Measurements from ENCODE around the gene GAL3ST3.
A peak's percentile ranks its signal among the peaks of the same experiment; 100 is the strongest.

The GAL3ST3 gene

DNA sequence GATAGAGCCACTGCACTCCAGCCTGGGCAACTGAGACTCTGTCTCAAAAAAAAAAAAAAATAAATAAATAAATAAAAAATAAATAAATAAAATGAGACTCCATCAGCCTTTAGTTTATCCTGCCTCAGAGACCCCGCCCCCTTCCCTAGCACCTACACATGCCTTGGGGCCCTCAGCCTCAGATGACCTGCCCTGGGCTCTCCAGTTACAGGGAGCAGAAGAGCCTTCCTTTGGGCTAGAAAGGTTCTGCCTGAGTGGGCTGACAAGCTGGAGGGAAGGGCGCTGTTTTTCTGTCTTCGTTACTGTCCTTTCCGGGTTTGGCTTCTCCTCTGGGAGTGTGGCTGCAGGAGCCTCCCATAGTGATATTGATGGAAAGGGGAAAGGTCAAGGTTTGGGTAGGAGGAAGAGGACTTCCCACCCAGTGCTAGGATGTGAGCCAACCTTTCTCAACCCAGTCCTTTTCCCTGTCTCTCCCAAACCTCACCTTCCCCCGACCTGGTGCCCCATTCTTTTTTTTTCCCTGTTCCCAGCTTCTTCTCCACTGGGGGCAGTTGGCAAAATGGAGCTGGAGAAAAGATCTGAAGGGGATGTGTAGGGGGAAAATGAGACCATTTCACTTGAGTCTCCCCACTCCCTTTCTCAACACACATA is 1.7 kb upstream of the GAL3ST3 start:
- no peak for TF ChIP-seq ZFX (IDR thresholded peaks at IDR 0.05)
- TF ChIP-seq CTCF (conservative IDR thresholded peaks at IDR 0.05): no peak
- H3K27ac ChIP-seq: peak overlapping the region; percentile 81

- TF ChIP-seq CTCF (conservative IDR thresholded peaks at IDR 0.05): no peak
- no peak for TF ChIP-seq ZFX (IDR thresholded peaks at IDR 0.05)
- H3K27ac ChIP-seq: no peak overlapping the region
Observed at GRCh38 chr11:66047541-66048365, 1.2 kb downstream of the GAL3ST3 start.

GRCh38 chr11:66046901-66047300 is 2.1 kb downstream of the GAL3ST3 start:
- TF ChIP-seq ZFX (IDR thresholded peaks at IDR 0.05): no peak
- TF ChIP-seq CTCF (conservative IDR thresholded peaks at IDR 0.05): no peak
- H3K27ac ChIP-seq: no peak overlapping the region

DNA sequence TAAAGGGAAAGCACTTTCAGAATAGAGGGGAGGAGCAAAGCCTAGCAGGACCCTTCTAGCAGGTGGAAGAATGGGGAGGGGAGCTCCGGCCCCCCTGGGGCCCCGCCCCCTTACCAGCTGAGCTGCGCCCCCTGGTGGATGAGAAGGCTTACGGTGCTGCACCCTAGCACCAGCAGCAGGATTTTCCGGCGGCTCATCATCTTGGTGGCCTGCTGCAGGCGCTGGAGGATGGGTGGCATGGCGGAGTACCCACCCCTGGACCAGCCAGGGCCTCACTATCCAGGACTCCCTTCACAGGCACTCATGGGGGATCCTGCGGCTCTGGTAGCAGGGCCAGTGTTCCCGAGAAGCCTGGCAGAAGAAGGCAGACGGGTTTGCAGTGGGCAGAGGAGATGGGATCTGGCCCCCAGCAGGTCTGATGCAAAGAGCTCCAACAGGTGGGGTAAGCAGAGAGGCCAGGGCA is 3.8 kb downstream of the GAL3ST3 start:
- TF ChIP-seq ZFX (IDR thresholded peaks at IDR 0.05) (no peak), CTCF (conservative IDR thresholded peaks at IDR 0.05) (peak; percentile 98)

GRCh38 chr11:66044757-66045156 is 4.2 kb downstream of the GAL3ST3 start:
- 0 out of 2 replicates have a peak, but pooled peaks have one; percentile 59 for TF ChIP-seq CTCF (conservative IDR thresholded peaks at IDR 0.05)
- no peak for TF ChIP-seq ZFX (IDR thresholded peaks at IDR 0.05)
- H3K27ac ChIP-seq: no peak overlapping the region

More for the DNA sequence above, 3.8 kb downstream of the GAL3ST3 start:
- no peak overlapping the region for H3K27ac ChIP-seq

DNA sequence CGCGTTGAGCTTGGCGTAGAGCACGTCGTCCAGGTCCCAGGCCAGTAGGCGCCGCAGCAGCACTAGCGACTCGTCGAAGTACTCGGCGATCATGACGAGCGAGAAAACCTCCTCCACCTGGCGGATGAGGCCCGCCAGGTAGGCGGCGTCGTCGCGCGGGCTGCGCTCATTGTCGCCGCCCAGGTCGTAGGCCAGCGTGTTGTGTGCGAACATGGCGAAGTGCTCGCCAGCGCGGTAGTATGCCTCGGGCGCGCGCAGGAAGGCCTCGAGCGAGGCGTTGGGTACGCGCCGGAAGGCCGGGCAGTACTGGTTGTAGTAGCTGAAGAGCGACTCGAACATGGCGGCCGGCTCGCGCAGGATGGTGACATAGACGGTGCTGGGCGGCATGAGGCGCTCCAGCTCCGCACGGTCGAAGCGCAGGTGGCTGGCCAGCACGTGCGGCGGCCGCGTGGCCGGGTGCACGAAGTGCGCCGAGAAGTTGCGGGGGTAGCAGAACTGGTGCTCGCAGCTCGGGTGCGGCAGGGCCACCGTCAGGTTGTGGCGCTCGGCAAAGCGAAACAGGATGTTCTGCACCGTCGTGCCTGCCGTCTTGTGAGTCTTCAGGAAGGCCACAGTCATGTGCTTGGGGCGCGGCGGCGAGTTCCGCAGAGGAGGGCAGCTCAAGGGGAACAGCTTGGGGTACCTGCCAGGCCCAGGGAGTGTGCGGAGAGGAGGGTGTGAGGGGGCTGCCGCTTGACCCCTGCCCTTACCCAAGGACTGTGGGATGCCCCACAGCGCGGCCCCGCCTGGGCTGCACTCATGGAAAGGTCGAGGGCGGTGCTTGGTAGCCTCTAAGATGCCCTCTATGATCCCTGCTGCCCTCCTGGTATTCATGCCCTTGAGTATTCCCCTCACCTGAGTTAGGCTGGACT is 5.7 kb downstream of the GAL3ST3 start:
- TF ChIP-seq CTCF (conservative IDR thresholded peaks at IDR 0.05) (no peak), ZFX (IDR thresholded peaks at IDR 0.05) (no peak)

More for the DNA sequence above, 5.7 kb downstream of the GAL3ST3 start:
- H3K27ac ChIP-seq: no peak overlapping the region
